IMR-90 (cell line): ENCODE measurements around the gene OCLN.

ENCODE experiments used
- CEBPB ChIP-seq: IDR thresholded peaks from 2 replicates; pipeline ENCODE4 v1.6.1; 2012; ENCODE audit warnings: low read depth, low read length, improper control_type of control experiment
- CHD1 ChIP-seq: IDR thresholded peaks from 2 replicates; pipeline ENCODE4 v1.6.1; 2012; ENCODE audit warnings: low read depth, low read length, improper control_type of control experiment
- MAFK ChIP-seq: IDR thresholded peaks from 2 replicates; pipeline ENCODE4 v1.6.1; 2012; ENCODE audit warnings: low read depth, low read length, improper control_type of control experiment
- MAZ ChIP-seq: IDR thresholded peaks from 2 replicates; pipeline ENCODE4 v1.6.1; 2012; ENCODE audit warnings: low read depth, mild to moderate bottlenecking, low read length, improper control_type of control experiment, moderate library complexity, borderline replicate concordance
- POLR2A ChIP-seq: IDR thresholded peaks from 2 replicates; pipeline ENCODE4 v1.6.1; 2012; ENCODE audit warnings: mild to moderate bottlenecking, low read depth, low read length
- RAD21 ChIP-seq: IDR thresholded peaks from 2 replicates; pipeline ENCODE4 v1.6.1; 2012; ENCODE audit warnings: low read length, improper control_type of control experiment
- RFX5 ChIP-seq: IDR thresholded peaks from 2 replicates; pipeline ENCODE4 v1.8.0; 2012; ENCODE audit warnings: low read depth, mild to moderate bottlenecking, low read length, moderate library complexity
- SMC3 ChIP-seq: fragments of 150-350 bp; IDR thresholded peaks from 2 replicates; pipeline ENCODE4 v1.6.1; 2016; ENCODE audit warnings: low read depth, mild to moderate bottlenecking, antibody characterized with exemption, low read length, moderate library complexity
- TF ChIP-seq, protein P1 (sequence below): conservative IDR thresholded peaks from 2 replicates; pipeline ENCODE4 v1.5.1; 2012; ENCODE audit warnings: mild to moderate bottlenecking, low read depth, low read length, improper control_type of control experiment
- TF ChIP-seq, protein P2 (sequence below): fragments of 150-350 bp; IDR thresholded peaks from 2 replicates; pipeline ENCODE4 v1.6.1; 2017; ENCODE audit warnings: mild to moderate bottlenecking, antibody characterized with exemption, low read length, low read depth

DNA sequence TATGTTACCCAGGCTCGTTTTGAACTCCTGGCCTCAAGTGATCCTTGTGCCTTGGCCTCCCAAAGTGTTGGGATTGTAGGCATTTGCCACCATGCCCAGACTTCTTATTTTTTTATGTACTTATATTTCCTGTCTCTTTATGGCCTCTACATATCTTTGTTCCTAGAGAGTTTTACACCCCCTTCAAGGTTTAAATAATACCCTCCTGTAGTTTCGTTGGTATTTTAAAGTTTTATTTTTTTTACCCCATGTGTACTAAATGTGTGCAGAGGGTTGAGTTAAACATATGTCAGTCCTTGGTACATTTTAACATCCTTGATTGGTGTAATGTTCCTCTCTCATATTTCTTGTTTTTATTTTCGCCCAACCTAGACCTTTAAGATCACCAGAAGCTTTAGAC is 29.4 kb downstream of the OCLN start:
- TF ChIP-seq, protein P1, sequence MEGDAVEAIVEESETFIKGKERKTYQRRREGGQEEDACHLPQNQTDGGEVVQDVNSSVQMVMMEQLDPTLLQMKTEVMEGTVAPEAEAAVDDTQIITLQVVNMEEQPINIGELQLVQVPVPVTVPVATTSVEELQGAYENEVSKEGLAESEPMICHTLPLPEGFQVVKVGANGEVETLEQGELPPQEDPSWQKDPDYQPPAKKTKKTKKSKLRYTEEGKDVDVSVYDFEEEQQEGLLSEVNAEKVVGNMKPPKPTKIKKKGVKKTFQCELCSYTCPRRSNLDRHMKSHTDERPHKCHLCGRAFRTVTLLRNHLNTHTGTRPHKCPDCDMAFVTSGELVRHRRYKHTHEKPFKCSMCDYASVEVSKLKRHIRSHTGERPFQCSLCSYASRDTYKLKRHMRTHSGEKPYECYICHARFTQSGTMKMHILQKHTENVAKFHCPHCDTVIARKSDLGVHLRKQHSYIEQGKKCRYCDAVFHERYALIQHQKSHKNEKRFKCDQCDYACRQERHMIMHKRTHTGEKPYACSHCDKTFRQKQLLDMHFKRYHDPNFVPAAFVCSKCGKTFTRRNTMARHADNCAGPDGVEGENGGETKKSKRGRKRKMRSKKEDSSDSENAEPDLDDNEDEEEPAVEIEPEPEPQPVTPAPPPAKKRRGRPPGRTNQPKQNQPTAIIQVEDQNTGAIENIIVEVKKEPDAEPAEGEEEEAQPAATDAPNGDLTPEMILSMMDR, result no peak
- TF ChIP-seq SMC3, result no peak
- no peak for TF ChIP-seq POLR2A
- TF ChIP-seq RFX5, result no peak
- TF ChIP-seq CEBPB, result no peak
- TF ChIP-seq MAZ, result no peak
- TF ChIP-seq RAD21, result no peak
- TF ChIP-seq, protein P2, sequence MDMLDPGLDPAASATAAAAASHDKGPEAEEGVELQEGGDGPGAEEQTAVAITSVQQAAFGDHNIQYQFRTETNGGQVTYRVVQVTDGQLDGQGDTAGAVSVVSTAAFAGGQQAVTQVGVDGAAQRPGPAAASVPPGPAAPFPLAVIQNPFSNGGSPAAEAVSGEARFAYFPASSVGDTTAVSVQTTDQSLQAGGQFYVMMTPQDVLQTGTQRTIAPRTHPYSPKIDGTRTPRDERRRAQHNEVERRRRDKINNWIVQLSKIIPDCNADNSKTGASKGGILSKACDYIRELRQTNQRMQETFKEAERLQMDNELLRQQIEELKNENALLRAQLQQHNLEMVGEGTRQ, result no peak
- no peak for TF ChIP-seq MAFK
- TF ChIP-seq CHD1, result no peak
